Fibroblast of lung (primary cell): ENCODE measurements around the gene KATNAL2. TPM values are rescaled to one million over a fixed set of nuclear protein-coding genes. Genes with fewer than 3 reads are reported as not detected.

ENCODE experiments used
- DNase-seq, 2 donors: peaks; one replicate each; pipeline versions ENCODE4 v3.0.0 to v3.0.0-alpha.2; 2010; ENCODE audit warnings: low read depth in 2 of 2
- H2AFZ ChIP-seq: 2 replicates; pipeline ENCODE4 v1.5.1; 2012; ENCODE audit warnings: low read length, control low read depth, inconsistent platforms
- H3K27ac ChIP-seq: 2 replicates; pipeline ENCODE4 v1.5.1; 2011; ENCODE audit warnings: low read length, control low read depth; ENCODE audit not compliant: insufficient read depth
- H3K27me3 ChIP-seq: 2 replicates; pipeline ENCODE4 v1.5.1; 2011; ENCODE audit warnings: mild to moderate bottlenecking, low read length; ENCODE audit not compliant: control insufficient read depth, insufficient read depth
- H3K36me3 ChIP-seq: 2 replicates; pipeline ENCODE4 v1.5.1; 2011; ENCODE audit warnings: low read length; ENCODE audit not compliant: control insufficient read depth, insufficient read depth
- H3K4me1 ChIP-seq: 2 replicates; pipeline ENCODE4 v1.5.1; 2011; ENCODE audit warnings: low read length; ENCODE audit not compliant: control insufficient read depth, insufficient read depth; ENCODE audit errors: extremely low read depth
- H3K4me2 ChIP-seq: 2 replicates; pipeline ENCODE4 v1.5.1; 2011; ENCODE audit warnings: low read length, control low read depth; ENCODE audit not compliant: insufficient read depth; ENCODE audit errors: extremely low read depth
- H3K4me3 ChIP-seq, 4 experiments: fragments of 200-600 bp in 1 of 4; sonication (generic) in 1 of 4; replicated peaks in 1 of 4; 2 replicates each; pipeline ENCODE4 v1.5.1; 2011 to 2016; ENCODE audit warnings: low read length in 4 of 4, low read depth in 3 of 4, mild to moderate bottlenecking in 3 of 4, control low read depth in 2 of 4, inconsistent platforms in 1 of 4, mixed read lengths in 1 of 4; ENCODE audit not compliant: insufficient read depth in 1 of 4; ENCODE audit errors: control extremely low read depth in 1 of 4
- H3K79me2 ChIP-seq: 2 replicates; pipeline ENCODE4 v1.5.1; 2012; ENCODE audit warnings: mild to moderate bottlenecking, low read length, inconsistent platforms; ENCODE audit not compliant: control insufficient read depth, insufficient read depth
- H3K9ac ChIP-seq: 2 replicates; pipeline ENCODE4 v1.5.1; 2011; ENCODE audit warnings: mild to moderate bottlenecking, low read length, control low read depth; ENCODE audit not compliant: insufficient read depth
- H3K9me3 ChIP-seq: 2 replicates; pipeline ENCODE4 v1.5.1; 2012; ENCODE audit warnings: low read depth, low read length; ENCODE audit not compliant: control insufficient read depth, insufficient read depth
- H4K20me1 ChIP-seq: 2 replicates; pipeline ENCODE4 v1.5.1; 2011; ENCODE audit warnings: low read length; ENCODE audit not compliant: control insufficient read depth, insufficient read depth; ENCODE audit errors: extremely low read depth
- EZH2 ChIP-seq: IDR thresholded peaks from 2 replicates; pipeline ENCODE4 v1.5.1; 2012; ENCODE audit warnings: low read length, control low read depth, mild to moderate bottlenecking; ENCODE audit errors: missing control alignments
- polyA plus RNA-seq, 2 donors: library from polyadenylated mRNA; depleted of rRNA in 1 of 2; stranded (reverse) in 1 of 2; unstranded in 1 of 2; fragments of >200 nt; gene quantifications; 2 replicates each; pipeline ENCODE4 v1.2.1, GENCODE V29; 2011 to 2012; ENCODE audit warnings: missing spikeins in 1 of 2
- total RNA-seq: library from RNA; depleted of rRNA; stranded (reverse); fragments of >200 nt; gene quantifications from 2 replicates; pipeline ENCODE4 v1.2.1, GENCODE V29; 2014
- TF ChIP-seq, protein P1 (sequence below), 2 donors: IDR thresholded peaks in 1 of 2; conservative IDR thresholded peaks in 1 of 2; 1 replicate in 1 of 2; 2 replicates in 1 of 2; pipeline ENCODE4 v1.5.1; 2011 to 2012; ENCODE audit warnings: low read length in 2 of 2, control low read depth in 1 of 2, inconsistent platforms in 1 of 2, low read depth in 1 of 2, mild to moderate bottlenecking in 1 of 2

The KATNAL2 gene
- total and polyA plus RNA-seq, 2 donors (not counting 1 experiment from before 2014, with no cell fraction given), result 1.8 to 3.8 TPM

- no peaks in the 10 kb centered on the region for H3K36me3 ChIP-seq
- DNase-seq, result no peak
- no peak overlapping the region for H2AFZ ChIP-seq
- H3K27me3 ChIP-seq, result no peaks in the 10 kb centered on the region
- no peaks in the 10 kb centered on the region for H3K79me2 ChIP-seq
- H3K27ac ChIP-seq, result no peak overlapping the region
- H3K4me2 ChIP-seq, result no peak overlapping the region
- H4K20me1 ChIP-seq, result no peaks in the 10 kb centered on the region
- no peak overlapping the region for H3K4me3 ChIP-seq
- no peaks in the 10 kb centered on the region for H3K9me3 ChIP-seq
- no peak for TF ChIP-seq EZH2
- TF ChIP-seq, protein P1, sequence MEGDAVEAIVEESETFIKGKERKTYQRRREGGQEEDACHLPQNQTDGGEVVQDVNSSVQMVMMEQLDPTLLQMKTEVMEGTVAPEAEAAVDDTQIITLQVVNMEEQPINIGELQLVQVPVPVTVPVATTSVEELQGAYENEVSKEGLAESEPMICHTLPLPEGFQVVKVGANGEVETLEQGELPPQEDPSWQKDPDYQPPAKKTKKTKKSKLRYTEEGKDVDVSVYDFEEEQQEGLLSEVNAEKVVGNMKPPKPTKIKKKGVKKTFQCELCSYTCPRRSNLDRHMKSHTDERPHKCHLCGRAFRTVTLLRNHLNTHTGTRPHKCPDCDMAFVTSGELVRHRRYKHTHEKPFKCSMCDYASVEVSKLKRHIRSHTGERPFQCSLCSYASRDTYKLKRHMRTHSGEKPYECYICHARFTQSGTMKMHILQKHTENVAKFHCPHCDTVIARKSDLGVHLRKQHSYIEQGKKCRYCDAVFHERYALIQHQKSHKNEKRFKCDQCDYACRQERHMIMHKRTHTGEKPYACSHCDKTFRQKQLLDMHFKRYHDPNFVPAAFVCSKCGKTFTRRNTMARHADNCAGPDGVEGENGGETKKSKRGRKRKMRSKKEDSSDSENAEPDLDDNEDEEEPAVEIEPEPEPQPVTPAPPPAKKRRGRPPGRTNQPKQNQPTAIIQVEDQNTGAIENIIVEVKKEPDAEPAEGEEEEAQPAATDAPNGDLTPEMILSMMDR (conservative IDR thresholded peaks at IDR 0.05 in 1 of 2, IDR thresholded peaks at IDR 0.05 in 1 of 2; ENCODE audit: low read depth in 1 of 2, low read length in 2 of 2), result no peak
- no peaks in the 10 kb centered on the region for H3K4me1 ChIP-seq
- H3K9ac ChIP-seq, result no peak overlapping the region
Measured at GRCh38 chr18:47087676-47088075, 170.3 kb downstream of the KATNAL2 start.

- H2AFZ ChIP-seq, result no peak overlapping the region
- H3K27ac ChIP-seq, result no peak overlapping the region
- no peaks in the 10 kb centered on the region for H3K4me1 ChIP-seq
- no peaks in the 10 kb centered on the region for H3K36me3 ChIP-seq
- no peak overlapping the region for H3K4me3 ChIP-seq
- H3K79me2 ChIP-seq, result no peaks in the 10 kb centered on the region
- no peaks in the 10 kb centered on the region for H3K9me3 ChIP-seq
- no peaks in the 10 kb centered on the region for H4K20me1 ChIP-seq
- H3K9ac ChIP-seq, result no peak overlapping the region
- H3K27me3 ChIP-seq, result no peaks in the 10 kb centered on the region
- TF ChIP-seq, protein P1 (conservative IDR thresholded peaks at IDR 0.05 in 1 of 2, IDR thresholded peaks at IDR 0.05 in 1 of 2; ENCODE audit: low read depth in 1 of 2, low read length in 2 of 2), result no peak
- no peak for TF ChIP-seq EZH2
- no peak for DNase-seq
- H3K4me2 ChIP-seq, result no peak overlapping the region
Measured at GRCh38 chr18:47095810-47096209, 178.4 kb downstream of the KATNAL2 start.

- TF ChIP-seq, protein P1 (conservative IDR thresholded peaks at IDR 0.05 in 1 of 2, IDR thresholded peaks at IDR 0.05 in 1 of 2; ENCODE audit: low read depth in 1 of 2, low read length in 2 of 2), result peak; percentile 76 to 83
- TF ChIP-seq EZH2, result no peak
- H3K4me2 ChIP-seq, result no peak overlapping the region
- no peaks in the 10 kb centered on the region for H3K79me2 ChIP-seq
- no peaks in the 10 kb centered on the region for H4K20me1 ChIP-seq
- no peak overlapping the region for H3K27ac ChIP-seq
- H3K36me3 ChIP-seq, result no peaks in the 10 kb centered on the region
- DNase-seq, result peak; percentile 52 to 62
- no peak overlapping the region for H2AFZ ChIP-seq
- no peaks in the 10 kb centered on the region for H3K9me3 ChIP-seq
- H3K4me1 ChIP-seq, result no peaks in the 10 kb centered on the region
- H3K27me3 ChIP-seq, result no peaks in the 10 kb centered on the region
- no peak overlapping the region for H3K4me3 ChIP-seq
- no peak overlapping the region for H3K9ac ChIP-seq
Measured at GRCh38 chr18:47100212-47100831, 182.9 kb downstream of the KATNAL2 start.
